ENCODE results near the gene FASTKD3. TPM values are rescaled to one million over a fixed set of nuclear protein-coding genes. Genes with fewer than 3 reads are reported as not detected.
A peak's percentile ranks its signal among the peaks of the same experiment; 100 is the strongest.
"Not testable (repeated sequence)": the region's sequence is repeated elsewhere in the genome, so short reads cannot be mapped to it uniquely, and the experiment has no call there.

Gene FASTKD3
- total RNA-seq (10 to 100 TPM in 1 of 4 donors, 1 to 10 TPM in 3; 3.0 to 11.1 (median 6.1) TPM), polyA plus RNA-seq (10 to 100 TPM; 10.3 to 23.4 (median 15.5) TPM)

DNA sequence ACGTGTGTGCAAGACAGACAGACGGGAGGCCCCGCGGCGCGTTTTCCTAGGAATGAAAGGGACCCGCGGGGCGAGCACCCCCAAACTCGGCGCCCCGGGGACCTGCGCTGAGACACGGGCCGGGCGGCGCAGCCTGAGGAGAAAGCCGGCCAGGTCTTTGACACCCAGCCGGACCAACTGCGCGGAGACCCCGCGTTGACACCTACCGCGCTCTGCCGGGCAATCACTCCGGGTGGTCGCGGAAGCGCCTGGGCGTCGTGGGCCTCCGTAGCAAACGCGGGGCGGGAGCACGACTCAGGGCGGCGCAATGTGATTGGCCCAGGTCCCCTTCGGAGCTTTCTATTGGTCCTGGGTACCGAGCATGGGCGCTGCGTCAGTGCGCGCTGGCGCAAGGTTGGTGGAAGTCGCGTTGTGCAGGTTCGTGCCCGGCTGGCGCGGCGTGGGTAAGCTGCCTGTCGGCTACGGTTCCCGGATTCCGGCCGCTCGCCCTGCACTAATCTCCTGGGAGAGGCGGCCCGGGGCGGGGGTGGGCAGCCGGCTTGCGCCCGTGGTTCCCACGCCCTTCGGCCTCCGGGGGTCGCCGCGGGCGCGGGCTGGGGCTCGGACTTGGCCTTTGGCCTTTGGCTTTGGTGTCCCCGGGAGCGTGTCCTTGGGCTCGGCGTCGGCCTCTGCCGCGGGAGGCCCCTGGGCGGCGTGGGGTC lies at the start of gene FASTKD3, which contains the start of gene MTRR:
FASTKD3 (minus strand) TSS at position 259 of the 701 bp plus-strand sequence. CDS start 948 bp downstream, outside the sequence.
MTRR (plus strand) TSS at position 376 of the 701 bp plus-strand sequence. CDS start 1,647 bp downstream, outside the sequence.
- intact Hi-C loops (cut with DNase I) = loop anchor here (10.0 kb wide), 1 partner anchor 1676 kb away; the partner anchor contains the start of gene SEMA5A
- TF ChIP-seq POLR2AphosphoS5 (IDR thresholded peaks at IDR 0.05) (peak; percentile 74 to 92 (median 89)), CTCF (IDR thresholded peaks at IDR 0.05) (no peak), EP300 (IDR thresholded peaks at IDR 0.05) (peak in 1 of 4 donors; percentile 37), POLR2A (IDR thresholded peaks at IDR 0.05) (peak; percentile 48 to 79)
- DNase-seq = peak; percentile 96
- H3K27me3 ChIP-seq = no peaks in the 10 kb centered on the region
- peak within 1 kb of the TSS; percentile 88 to 92 (median 90) for H3K27ac ChIP-seq
- H3K36me3 ChIP-seq = peaks cover 0 to 14% (median 0%) of the 10 kb centered on the region in 4 donors
- 0% methylated on average over 83 of the region's 83 CpGs for WGBS, 2 donors
- H3K4me1 ChIP-seq = peaks cover 0 to 33% (median 26%) of the 10 kb centered on the region in 4 donors
- peak within 1 kb of the TSS; percentile 89 to 99 (median 99) for H3K4me3 ChIP-seq
- H3K9me3 ChIP-seq = no peaks in the 10 kb centered on the region

DNA sequence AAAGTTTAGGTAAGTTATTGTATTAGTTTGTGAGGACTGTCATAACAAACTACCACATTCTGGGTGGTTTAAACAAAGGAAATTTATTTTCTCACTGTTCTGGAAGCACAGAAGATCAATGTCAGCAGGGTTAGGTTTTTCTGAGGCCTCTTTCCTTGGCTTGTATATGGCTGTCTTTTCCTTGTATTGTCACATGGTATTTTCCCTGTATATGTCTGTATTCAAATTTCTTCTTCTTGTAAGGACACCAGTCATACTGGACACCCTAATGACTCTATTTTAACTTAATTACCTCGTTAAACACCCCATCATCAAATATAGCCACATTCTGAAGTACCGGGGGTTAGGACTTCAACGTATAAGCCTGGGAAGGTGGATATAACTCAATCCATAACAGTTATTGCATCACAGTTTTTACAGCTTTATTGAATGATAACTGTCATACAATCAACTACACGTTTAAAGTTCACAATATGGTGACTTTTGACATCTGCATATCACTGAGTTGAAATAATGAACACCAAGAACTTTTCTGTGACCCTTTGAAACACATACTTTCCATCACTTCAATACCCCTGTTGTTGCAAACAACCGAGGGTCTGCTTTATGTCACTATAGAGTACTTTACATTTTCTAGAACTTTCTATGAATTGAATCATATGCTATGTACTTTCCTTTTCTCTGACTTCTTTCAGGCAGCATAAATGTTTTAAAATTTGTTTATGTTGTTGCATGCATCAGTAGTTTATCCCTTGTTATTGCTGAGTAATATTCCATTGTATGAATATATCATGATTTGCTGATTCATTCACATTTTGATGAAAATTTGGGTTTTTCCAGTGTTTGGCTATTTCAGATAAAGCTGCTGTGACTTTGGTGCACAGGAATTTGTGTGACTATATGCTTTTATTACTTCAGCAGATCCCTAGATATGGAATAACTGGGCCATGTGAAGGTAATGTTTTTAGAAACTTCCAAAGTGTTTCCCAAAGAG lies 48.6 kb upstream of the FASTKD3 start:
- DNase-seq = no peak
- H3K27ac ChIP-seq = no peak overlapping the region
- no peaks in the 10 kb centered on the region for H3K4me1 ChIP-seq
- H3K4me3 ChIP-seq = no peak overlapping the region
- no peaks in the 10 kb centered on the region for H3K27me3 ChIP-seq
- H3K36me3 ChIP-seq = no peaks in the 10 kb centered on the region
- intact Hi-C loops (cut with DNase I) = no loop called here
- WGBS, 2 donors = 27 to 75% methylated on average over 5 of the region's 5 CpGs
- TF ChIP-seq EP300 (IDR thresholded peaks at IDR 0.05) (no peak), CTCF (IDR thresholded peaks at IDR 0.05) (no peak), POLR2A (IDR thresholded peaks at IDR 0.05) (no peak), POLR2AphosphoS5 (IDR thresholded peaks at IDR 0.05) (no peak)
- H3K9me3 ChIP-seq = no peaks in the 10 kb centered on the region

DNA sequence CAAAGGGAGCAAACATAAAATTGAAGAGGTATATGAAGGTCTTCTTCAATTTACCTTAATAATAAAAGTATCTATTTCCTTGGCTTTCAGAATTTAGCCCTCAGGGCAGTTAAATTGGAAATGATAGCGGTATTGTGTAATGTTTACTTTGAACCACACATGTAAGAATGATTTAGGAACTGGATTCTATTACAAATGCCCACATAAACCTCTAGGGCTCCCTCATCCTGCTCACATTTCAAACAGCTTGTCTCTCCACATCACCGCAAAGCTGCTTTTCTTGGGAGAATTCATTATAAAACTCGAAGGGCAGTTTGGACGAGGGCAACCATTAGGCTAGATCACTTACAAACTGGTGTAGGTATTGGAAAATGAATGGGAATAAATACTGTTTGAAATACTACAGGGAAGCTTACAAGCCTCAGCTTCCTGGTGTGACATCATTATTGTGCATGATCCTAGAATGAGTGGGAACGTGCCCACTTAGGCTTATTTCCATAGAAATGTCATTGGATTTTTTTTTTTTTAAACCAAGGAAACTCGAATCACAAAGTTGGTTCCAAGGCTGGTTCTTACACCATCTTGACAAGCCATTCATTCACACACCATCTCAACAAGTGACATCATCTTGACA lies 47.5 kb upstream of the FASTKD3 start:
- no peaks in the 10 kb centered on the region for H3K36me3 ChIP-seq
- no peak overlapping the region for H3K27ac ChIP-seq
- TF ChIP-seq EP300 (IDR thresholded peaks at IDR 0.05) (no peak), POLR2A (IDR thresholded peaks at IDR 0.05) (no peak)
- no peak overlapping the region for H3K4me3 ChIP-seq
- no peak for DNase-seq
- H3K4me1 ChIP-seq = no peaks in the 10 kb centered on the region
- intact Hi-C loops (cut with DNase I) = no loop called here
- no peaks in the 10 kb centered on the region for H3K27me3 ChIP-seq
- 83 to 88% methylated on average over 6 of the region's 6 CpGs for WGBS, 2 donors
- no peaks in the 10 kb centered on the region for H3K9me3 ChIP-seq

DNA sequence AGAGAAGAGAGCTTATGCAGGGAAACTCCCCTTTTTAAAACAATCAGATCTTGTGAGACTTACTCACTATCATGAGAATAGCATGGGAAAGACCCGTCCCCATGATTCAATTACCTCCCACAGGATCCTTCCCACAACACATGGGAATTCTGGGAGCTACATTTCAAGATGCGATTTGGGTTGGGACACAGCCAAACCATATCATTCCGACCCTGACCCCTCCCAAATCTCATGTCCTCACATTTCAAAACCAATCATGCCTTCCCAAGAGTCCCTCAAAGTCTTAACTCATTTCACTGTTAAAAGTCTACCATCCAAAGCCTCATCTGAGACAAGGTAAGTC lies 42.6 kb upstream of the FASTKD3 start:
- H3K4me1 ChIP-seq; intact Hi-C loops (cut with DNase I); H3K27me3 ChIP-seq; DNase-seq; H3K4me3 ChIP-seq; H3K27ac ChIP-seq: not testable (repeated sequence)
- Histone ChIP-seq H3K9me3 (peaks cover 0 to 10% (median 3%) of the 10 kb centered on the region in 4 donors), H3K36me3 (peaks cover 0 to 24% (median 6%) of the 10 kb centered on the region in 4 donors)
- 90 to 91% methylated on average over 3 of the region's 3 CpGs for WGBS, 2 donors

GRCh38 chr5:7910738-7911428 lies 42.1 kb upstream of the FASTKD3 start:
- intact Hi-C loops (cut with DNase I) = no loop called here
- H3K36me3 ChIP-seq = peaks cover 0 to 29% (median 6%) of the 10 kb centered on the region in 4 donors
- 94 to 99% methylated on average over 2 of the region's 2 CpGs for WGBS, 2 donors

More at GRCh38 chr5:7910738-7911428, 42.1 kb upstream of the FASTKD3 start:
- no peak for DNase-seq
- no peaks in the 10 kb centered on the region for H3K27me3 ChIP-seq
- no peak overlapping the region for H3K27ac ChIP-seq
- TF ChIP-seq POLR2AphosphoS5 (IDR thresholded peaks at IDR 0.05) (no peak), EP300 (IDR thresholded peaks at IDR 0.05) (no peak), CTCF (IDR thresholded peaks at IDR 0.05) (no peak)
- no peak overlapping the region for H3K4me3 ChIP-seq
- H3K4me1 ChIP-seq = no peaks in the 10 kb centered on the region
- H3K9me3 ChIP-seq = peaks cover 0 to 10% (median 3%) of the 10 kb centered on the region in 4 donors
